IMR-90 (cell line): ENCODE results near the gene GLIPR1L2.

Source experiments
- BHLHE40 ChIP-seq: fragments of 150-350 bp; IDR thresholded peaks from 2 replicates; pipeline ENCODE4 v1.6.1; 2016; ENCODE audit warnings: mild to moderate bottlenecking, low read depth, low read length
- CEBPB ChIP-seq: IDR thresholded peaks from 2 replicates; pipeline ENCODE4 v1.6.1; 2012; ENCODE audit warnings: low read depth, low read length, improper control_type of control experiment
- CHD1 ChIP-seq: IDR thresholded peaks from 2 replicates; pipeline ENCODE4 v1.6.1; 2012; ENCODE audit warnings: low read depth, low read length, improper control_type of control experiment
- FOS ChIP-seq: fragments of 150-350 bp; IDR thresholded peaks from 2 replicates; pipeline ENCODE4 v1.6.1; 2016; ENCODE audit warnings: low read depth, low read length
- MAFK ChIP-seq: IDR thresholded peaks from 2 replicates; pipeline ENCODE4 v1.6.1; 2012; ENCODE audit warnings: low read depth, low read length, improper control_type of control experiment
- POLR2A ChIP-seq: IDR thresholded peaks from 2 replicates; pipeline ENCODE4 v1.6.1; 2012; ENCODE audit warnings: mild to moderate bottlenecking, low read depth, low read length
- RAD21 ChIP-seq: IDR thresholded peaks from 2 replicates; pipeline ENCODE4 v1.6.1; 2012; ENCODE audit warnings: low read length, improper control_type of control experiment
- RFX5 ChIP-seq: IDR thresholded peaks from 2 replicates; pipeline ENCODE4 v1.8.0; 2012; ENCODE audit warnings: low read depth, mild to moderate bottlenecking, low read length, moderate library complexity
- SMC3 ChIP-seq: fragments of 150-350 bp; IDR thresholded peaks from 2 replicates; pipeline ENCODE4 v1.6.1; 2016; ENCODE audit warnings: low read depth, mild to moderate bottlenecking, antibody characterized with exemption, low read length, moderate library complexity
- TF ChIP-seq, protein P1 (sequence below): conservative IDR thresholded peaks from 2 replicates; pipeline ENCODE4 v1.5.1; 2012; ENCODE audit warnings: mild to moderate bottlenecking, low read depth, low read length, improper control_type of control experiment
- TF ChIP-seq, protein P2 (sequence below): fragments of 150-350 bp; IDR thresholded peaks from 2 replicates; pipeline ENCODE4 v1.6.1; 2017; ENCODE audit warnings: mild to moderate bottlenecking, antibody characterized with exemption, low read length, low read depth
- TF ChIP-seq, protein P3 (sequence below): fragments of 150-350 bp; IDR thresholded peaks from 2 replicates; pipeline ENCODE4 v1.6.1; 2016; ENCODE audit warnings: low read depth, mild to moderate bottlenecking, low read length, moderate library complexity, borderline replicate concordance

DNA sequence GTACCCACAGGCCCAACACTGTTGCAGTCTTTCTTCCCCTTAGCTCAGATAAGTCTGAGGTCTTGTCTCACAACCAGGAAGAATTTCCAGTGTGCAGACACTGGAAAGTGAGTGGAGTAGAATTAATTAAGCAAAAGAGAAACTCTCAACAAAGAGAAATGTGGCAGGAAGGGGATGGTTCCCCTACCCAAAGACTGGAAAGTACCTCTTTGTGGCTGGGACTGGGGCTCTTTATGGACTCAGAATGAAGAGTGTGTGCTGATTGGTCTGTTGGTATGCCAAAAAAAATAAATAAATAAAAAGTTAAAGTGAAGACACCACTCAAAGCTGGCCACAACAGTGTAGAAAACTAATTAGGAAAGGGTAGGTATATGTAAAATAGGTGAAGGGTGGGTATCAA lies 30.0 kb upstream of the GLIPR1L2 start:
- TF ChIP-seq, protein P1, sequence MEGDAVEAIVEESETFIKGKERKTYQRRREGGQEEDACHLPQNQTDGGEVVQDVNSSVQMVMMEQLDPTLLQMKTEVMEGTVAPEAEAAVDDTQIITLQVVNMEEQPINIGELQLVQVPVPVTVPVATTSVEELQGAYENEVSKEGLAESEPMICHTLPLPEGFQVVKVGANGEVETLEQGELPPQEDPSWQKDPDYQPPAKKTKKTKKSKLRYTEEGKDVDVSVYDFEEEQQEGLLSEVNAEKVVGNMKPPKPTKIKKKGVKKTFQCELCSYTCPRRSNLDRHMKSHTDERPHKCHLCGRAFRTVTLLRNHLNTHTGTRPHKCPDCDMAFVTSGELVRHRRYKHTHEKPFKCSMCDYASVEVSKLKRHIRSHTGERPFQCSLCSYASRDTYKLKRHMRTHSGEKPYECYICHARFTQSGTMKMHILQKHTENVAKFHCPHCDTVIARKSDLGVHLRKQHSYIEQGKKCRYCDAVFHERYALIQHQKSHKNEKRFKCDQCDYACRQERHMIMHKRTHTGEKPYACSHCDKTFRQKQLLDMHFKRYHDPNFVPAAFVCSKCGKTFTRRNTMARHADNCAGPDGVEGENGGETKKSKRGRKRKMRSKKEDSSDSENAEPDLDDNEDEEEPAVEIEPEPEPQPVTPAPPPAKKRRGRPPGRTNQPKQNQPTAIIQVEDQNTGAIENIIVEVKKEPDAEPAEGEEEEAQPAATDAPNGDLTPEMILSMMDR, result no peak
- TF ChIP-seq POLR2A, result no peak
- no peak for TF ChIP-seq FOS
- TF ChIP-seq CHD1, result no peak
- TF ChIP-seq, protein P2, sequence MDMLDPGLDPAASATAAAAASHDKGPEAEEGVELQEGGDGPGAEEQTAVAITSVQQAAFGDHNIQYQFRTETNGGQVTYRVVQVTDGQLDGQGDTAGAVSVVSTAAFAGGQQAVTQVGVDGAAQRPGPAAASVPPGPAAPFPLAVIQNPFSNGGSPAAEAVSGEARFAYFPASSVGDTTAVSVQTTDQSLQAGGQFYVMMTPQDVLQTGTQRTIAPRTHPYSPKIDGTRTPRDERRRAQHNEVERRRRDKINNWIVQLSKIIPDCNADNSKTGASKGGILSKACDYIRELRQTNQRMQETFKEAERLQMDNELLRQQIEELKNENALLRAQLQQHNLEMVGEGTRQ, result no peak
- no peak for TF ChIP-seq SMC3
- no peak for TF ChIP-seq CEBPB
- TF ChIP-seq, protein P3, sequence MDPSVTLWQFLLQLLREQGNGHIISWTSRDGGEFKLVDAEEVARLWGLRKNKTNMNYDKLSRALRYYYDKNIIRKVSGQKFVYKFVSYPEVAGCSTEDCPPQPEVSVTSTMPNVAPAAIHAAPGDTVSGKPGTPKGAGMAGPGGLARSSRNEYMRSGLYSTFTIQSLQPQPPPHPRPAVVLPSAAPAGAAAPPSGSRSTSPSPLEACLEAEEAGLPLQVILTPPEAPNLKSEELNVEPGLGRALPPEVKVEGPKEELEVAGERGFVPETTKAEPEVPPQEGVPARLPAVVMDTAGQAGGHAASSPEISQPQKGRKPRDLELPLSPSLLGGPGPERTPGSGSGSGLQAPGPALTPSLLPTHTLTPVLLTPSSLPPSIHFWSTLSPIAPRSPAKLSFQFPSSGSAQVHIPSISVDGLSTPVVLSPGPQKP, result no peak
- TF ChIP-seq RAD21, result no peak
- TF ChIP-seq BHLHE40, result no peak
- TF ChIP-seq MAFK, result no peak
- no peak for TF ChIP-seq RFX5
